ENCODE data around the gene UTP4. TPM values are rescaled to one million over a fixed set of nuclear protein-coding genes. Genes with fewer than 3 reads are reported as not detected.
"Not testable (repeated sequence)": the region's sequence is repeated elsewhere in the genome, so short reads cannot be mapped to it uniquely, and the experiment has no call there.

The UTP4 gene
- total RNA-seq, 2 experiments from 2014 or later: 57.7 to 82.3 TPM

GRCh38 chr16:69124961-69125360 lies 7.5 kb upstream of the UTP4 start:
- ATAC-seq; H3K27ac Mint-ChIP-seq; H3K4me3 Mint-ChIP-seq; DNase-seq; H3K9me3 Mint-ChIP-seq (ENCODE audit: low read depth); H3K27me3 Mint-ChIP-seq: not testable (repeated sequence)
- CTCF ChIA-PET: interaction anchor here (0.7 to 6.1 kb wide), 17 partner anchors 8 to 604 kb away, joined by 3 to 47 read pairs (median 5); partner anchors contain the start of genes CHTF8, HAS3, TANGO6 and UTP4
- Mint-ChIP-seq H3K36me3 (peaks cover 23% of the 10 kb centered on the region), H3K4me1 (peaks cover 17% of the 10 kb centered on the region)

- no peaks in the 10 kb centered on the region for H3K9me3 Mint-ChIP-seq (ENCODE audit: low read depth)
- DNase-seq: no peak
- H3K27me3 Mint-ChIP-seq: no peaks in the 10 kb centered on the region
- CTCF ChIA-PET: interaction anchor here (1.1 to 3.0 kb wide), 3 partner anchors 13 to 597 kb away, joined by 3 to 14 read pairs (median 5); no protein-coding TSS in a partner anchor
- no peak overlapping the region for H3K27ac Mint-ChIP-seq
- no peak for ATAC-seq
- H3K4me1 Mint-ChIP-seq: peaks cover 28% of the 10 kb centered on the region
- no peak overlapping the region for H3K4me3 Mint-ChIP-seq
- peaks cover 16% of the 10 kb centered on the region for H3K36me3 Mint-ChIP-seq
Observed at GRCh38 chr16:69126221-69126620, 6.2 kb upstream of the UTP4 start.

DNA sequence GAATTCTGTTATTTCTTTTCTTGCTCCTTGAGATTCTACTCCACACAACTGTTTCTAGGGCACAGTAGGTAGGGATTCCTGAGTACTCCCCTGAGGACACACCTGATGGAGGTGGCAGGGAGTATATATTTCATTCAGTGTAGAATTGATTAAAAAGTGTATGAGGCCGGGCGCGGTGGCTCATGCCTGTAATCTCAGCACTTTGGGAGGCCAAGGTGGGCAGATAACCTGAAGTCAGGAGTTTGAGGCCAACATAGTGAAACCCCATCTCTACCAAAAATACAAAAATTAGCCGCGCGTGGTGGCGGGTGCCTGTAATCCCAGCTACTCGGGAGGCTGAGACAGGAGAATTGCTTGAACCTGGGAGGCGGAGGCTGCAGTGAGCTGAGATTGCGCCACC lies 5.6 kb upstream of the UTP4 start:
- H3K9me3 Mint-ChIP-seq (ENCODE audit: low read depth); DNase-seq; H3K27me3 Mint-ChIP-seq; ATAC-seq; H3K27ac Mint-ChIP-seq; H3K4me3 Mint-ChIP-seq: not testable (repeated sequence)
- Mint-ChIP-seq H3K4me1 (peaks cover 30% of the 10 kb centered on the region), H3K36me3 (peaks cover 14% of the 10 kb centered on the region)
- CTCF ChIA-PET: interaction anchor here (1.0 to 1.3 kb wide), 2 partner anchors 13 to 598 kb away, joined by 3 to 4 read pairs; no protein-coding TSS in a partner anchor

DNA sequence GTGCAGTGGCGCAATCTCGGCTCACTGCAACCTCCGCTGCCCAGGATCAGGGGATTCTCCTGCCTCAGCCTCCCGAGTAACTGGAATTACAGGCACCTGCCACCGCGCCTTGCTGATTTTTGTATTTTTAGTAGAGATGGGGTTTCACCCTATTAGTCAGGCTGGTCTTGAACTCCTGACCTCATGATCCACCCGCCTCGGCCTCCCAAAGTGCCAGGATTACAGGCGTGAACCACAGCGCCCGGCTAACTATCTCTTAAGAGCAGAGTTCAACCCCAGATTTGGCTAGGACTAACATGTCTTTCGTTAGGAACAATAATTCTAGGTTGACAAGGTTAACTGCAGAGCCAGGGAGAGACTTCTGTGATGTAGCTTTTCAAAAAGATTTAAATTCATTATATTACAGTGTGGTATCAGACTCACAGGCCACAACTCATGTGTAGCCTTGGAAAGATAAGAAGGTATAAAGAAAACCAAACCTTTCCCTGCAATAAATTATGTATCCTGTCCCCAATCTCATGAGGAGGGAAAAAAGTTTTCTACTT lies 4.4 kb upstream of the UTP4 start:
- no peaks in the 10 kb centered on the region for H3K9me3 Mint-ChIP-seq (ENCODE audit: low read depth)
- H3K27me3 Mint-ChIP-seq: no peaks in the 10 kb centered on the region
- ATAC-seq (no peak), DNase-seq (no peak)
- peaks cover 30% of the 10 kb centered on the region for H3K4me1 Mint-ChIP-seq
- H3K36me3 Mint-ChIP-seq: peaks cover 12% of the 10 kb centered on the region
- H3K4me3 Mint-ChIP-seq: no peak overlapping the region
- no peak overlapping the region for H3K27ac Mint-ChIP-seq
- CTCF ChIA-PET: interaction anchor here (0.8 to 1.1 kb wide), 3 partner anchors 16 to 599 kb away, joined by 3 to 4 read pairs (median 4); no protein-coding TSS in a partner anchor

- DNase-seq (no peak), ATAC-seq (no peak)
- peak overlapping the region; percentile 85 for H3K27ac Mint-ChIP-seq
- H3K27me3 Mint-ChIP-seq: no peaks in the 10 kb centered on the region
- peaks cover 48% of the 10 kb centered on the region for H3K4me1 Mint-ChIP-seq
- H3K36me3 Mint-ChIP-seq: peaks cover 18% of the 10 kb centered on the region
- no peaks in the 10 kb centered on the region for H3K9me3 Mint-ChIP-seq (ENCODE audit: low read depth)
- H3K4me3 Mint-ChIP-seq: peak overlapping the region; percentile 95
- CTCF ChIA-PET: interaction anchor here (1.1 to 1.4 kb wide), 3 partner anchors 19 to 610 kb away, joined by 3 to 4 read pairs (median 3); no protein-coding TSS in a partner anchor
Observed at GRCh38 chr16:69130461-69130860, 2.0 kb upstream of the UTP4 start.

- Mint-ChIP-seq H3K27ac (peak overlapping the region; percentile 85), H3K4me3 (peak overlapping the region; percentile 95), H3K27me3 (no peaks in the 10 kb centered on the region), H3K36me3 (peaks cover 18% of the 10 kb centered on the region), H3K4me1 (peaks cover 46% of the 10 kb centered on the region), H3K9me3 (ENCODE audit: low read depth) (no peaks in the 10 kb centered on the region)
- DNase-seq: no peak
- CTCF ChIA-PET: interaction anchor here (0.9 kb wide), 1 partner anchor 887 kb away, joined by 3 read pairs; the partner anchor contains the start of gene PLA2G15
- no peak for ATAC-seq
Observed at GRCh38 chr16:69131167-69131838, 1.1 kb upstream of the UTP4 start.

DNA sequence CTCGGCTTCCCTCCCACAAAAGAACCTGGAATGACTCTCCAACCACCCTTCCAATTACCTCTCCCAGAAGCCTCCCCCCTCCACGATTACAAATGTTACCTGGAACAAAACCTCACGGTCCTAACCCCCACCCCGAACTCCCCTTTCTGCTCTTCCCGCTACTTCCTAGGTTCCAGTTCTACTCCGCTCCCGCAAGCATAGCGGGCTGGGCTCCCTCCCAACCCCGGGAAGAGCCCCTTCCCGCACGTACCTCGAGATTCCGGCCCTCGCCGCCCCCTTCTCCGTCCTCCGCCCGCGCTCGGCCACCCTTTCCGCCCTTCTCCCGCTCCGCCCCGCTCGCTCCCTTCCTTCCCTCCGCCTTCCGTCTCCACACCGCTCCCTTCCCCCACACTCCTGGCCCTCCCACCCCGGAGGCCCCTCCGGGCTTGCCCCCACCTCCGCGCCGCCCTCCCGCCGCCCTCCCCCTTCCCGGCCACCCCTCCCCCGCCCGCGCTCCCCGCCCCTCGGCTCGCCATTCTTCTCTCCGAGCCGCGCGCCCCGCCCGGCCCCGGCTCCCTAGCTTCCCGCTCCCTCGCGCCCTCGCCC lies 518 bp upstream of the UTP4 start:
- peak overlapping the region; percentile 87 for H3K27ac Mint-ChIP-seq
- H3K4me3 Mint-ChIP-seq: peak overlapping the region; percentile 95
- H3K4me1 Mint-ChIP-seq: peaks cover 50% of the 10 kb centered on the region
- H3K9me3 Mint-ChIP-seq (ENCODE audit: low read depth): no peaks in the 10 kb centered on the region
- no peaks in the 10 kb centered on the region for H3K27me3 Mint-ChIP-seq
- ATAC-seq (peak; percentile 54), DNase-seq (peak; percentile 85)
- H3K36me3 Mint-ChIP-seq: peaks cover 23% of the 10 kb centered on the region
- CTCF ChIA-PET: interaction anchor here (0.9 to 2.9 kb wide), 3 partner anchors 8 to 887 kb away, joined by 3 to 18 read pairs (median 12); partner anchors contain the start of gene PLA2G15

GRCh38 chr16:69133373-69133954 lies 1.0 kb downstream of the UTP4 start:
- Mint-ChIP-seq H3K27me3 (no peaks in the 10 kb centered on the region), H3K36me3 (peaks cover 25% of the 10 kb centered on the region)

DNA sequence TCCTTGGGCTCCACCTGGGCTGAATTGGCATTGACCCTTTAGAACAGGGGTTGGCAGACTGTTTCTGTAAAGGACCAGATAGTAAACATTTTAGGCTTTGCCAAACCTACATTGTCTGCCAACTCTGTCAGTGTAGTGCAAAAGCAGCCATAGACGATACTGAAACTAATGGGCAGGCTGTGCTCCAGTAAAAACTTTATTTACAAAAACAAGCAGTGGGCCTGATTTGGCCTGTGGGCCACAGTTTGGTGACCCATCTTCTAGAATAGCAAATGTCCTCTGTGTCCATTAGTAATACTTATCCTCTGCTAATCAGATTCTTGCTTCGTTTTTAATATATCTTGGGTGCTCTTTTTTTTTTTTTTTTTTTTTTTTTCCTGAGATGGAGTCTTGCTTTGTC lies 6.2 kb downstream of the UTP4 start:
- CTCF ChIA-PET: interaction anchor here (0.7 to 1.4 kb wide), 2 partner anchors 12 to 309 kb away, joined by 4 read pairs; no protein-coding TSS in a partner anchor

More at GRCh38 chr16:69133373-69133954, 1.0 kb downstream of the UTP4 start:
- CTCF ChIA-PET: interaction anchor here (0.8 to 2.9 kb wide), 5 partner anchors 9 to 177 kb away, joined by 3 to 18 read pairs (median 4); partner anchors contain the start of gene SNTB2
- ATAC-seq: no peak
- DNase-seq: no peak
- Mint-ChIP-seq H3K4me3 (peak overlapping the region; percentile 95), H3K27ac (peak overlapping the region; percentile 87), H3K4me1 (peaks cover 49% of the 10 kb centered on the region), H3K9me3 (ENCODE audit: low read depth) (no peaks in the 10 kb centered on the region)

DNA sequence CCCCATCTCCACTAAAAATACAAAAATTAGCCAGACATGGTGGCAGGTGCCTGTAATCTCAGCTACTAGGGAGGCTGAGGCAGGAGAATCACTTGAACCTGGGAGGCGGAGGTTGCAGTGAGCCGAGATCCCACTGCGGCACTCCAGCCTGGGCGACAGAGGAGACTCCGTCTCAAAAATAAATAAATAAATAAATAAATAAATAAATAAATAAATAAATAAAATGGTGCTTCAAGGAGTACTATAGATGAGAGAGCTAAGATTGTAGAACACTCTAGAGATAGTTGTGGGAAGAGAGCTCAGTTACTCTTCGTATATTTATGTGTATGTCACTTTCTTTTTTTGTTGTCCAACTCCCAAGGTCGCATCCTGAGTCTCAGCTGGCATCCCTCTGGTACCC lies 7.0 kb downstream of the UTP4 start:
- not testable (repeated sequence) for DNase-seq; H3K4me3 Mint-ChIP-seq; ATAC-seq; H3K9me3 Mint-ChIP-seq (ENCODE audit: low read depth); H3K27me3 Mint-ChIP-seq; H3K27ac Mint-ChIP-seq
- Mint-ChIP-seq H3K4me1 (peaks cover 16% of the 10 kb centered on the region), H3K36me3 (peaks cover 49% of the 10 kb centered on the region)
- CTCF ChIA-PET: interaction anchor here (0.7 to 1.3 kb wide), 2 partner anchors 11 to 309 kb away, joined by 4 to 5 read pairs; no protein-coding TSS in a partner anchor

More for the DNA sequence above, 6.2 kb downstream of the UTP4 start:
- DNase-seq: no peak
- Mint-ChIP-seq H3K36me3 (peaks cover 51% of the 10 kb centered on the region), H3K9me3 (ENCODE audit: low read depth) (no peaks in the 10 kb centered on the region), H3K27ac (no peak overlapping the region), H3K27me3 (no peaks in the 10 kb centered on the region), H3K4me3 (no peak overlapping the region), H3K4me1 (peaks cover 24% of the 10 kb centered on the region)
- no peak for ATAC-seq

DNA sequence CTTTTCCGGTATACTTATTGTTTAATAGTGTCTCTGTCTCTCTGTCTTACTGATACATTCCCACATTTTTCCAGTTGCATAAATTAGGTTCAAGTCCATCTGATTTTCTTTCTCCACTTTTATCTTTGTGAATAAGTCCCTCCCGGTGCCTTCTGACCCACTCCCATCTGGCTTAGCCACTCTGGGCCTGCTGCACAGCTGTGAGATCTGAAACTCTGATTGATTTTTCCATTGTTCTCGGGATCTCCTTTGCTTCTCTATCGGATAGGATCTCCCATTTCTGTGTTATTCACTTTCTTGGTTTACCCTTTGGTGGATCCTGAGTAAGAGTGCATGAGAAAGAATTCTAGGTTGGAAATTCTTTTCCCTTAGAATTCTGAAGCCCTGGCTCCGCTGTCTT lies 8.6 kb downstream of the UTP4 start:
- peaks cover 9% of the 10 kb centered on the region for H3K4me1 Mint-ChIP-seq
- H3K36me3 Mint-ChIP-seq: peaks cover 51% of the 10 kb centered on the region
- no peaks in the 10 kb centered on the region for H3K27me3 Mint-ChIP-seq
- CTCF ChIA-PET: interaction anchor here (1.2 kb wide), 1 partner anchor 154 kb away, joined by 3 read pairs; no protein-coding TSS in a partner anchor
- no peak overlapping the region for H3K4me3 Mint-ChIP-seq
- H3K9me3 Mint-ChIP-seq (ENCODE audit: low read depth): no peaks in the 10 kb centered on the region
- H3K27ac Mint-ChIP-seq: no peak overlapping the region
- ATAC-seq: no peak
- no peak for DNase-seq

DNA sequence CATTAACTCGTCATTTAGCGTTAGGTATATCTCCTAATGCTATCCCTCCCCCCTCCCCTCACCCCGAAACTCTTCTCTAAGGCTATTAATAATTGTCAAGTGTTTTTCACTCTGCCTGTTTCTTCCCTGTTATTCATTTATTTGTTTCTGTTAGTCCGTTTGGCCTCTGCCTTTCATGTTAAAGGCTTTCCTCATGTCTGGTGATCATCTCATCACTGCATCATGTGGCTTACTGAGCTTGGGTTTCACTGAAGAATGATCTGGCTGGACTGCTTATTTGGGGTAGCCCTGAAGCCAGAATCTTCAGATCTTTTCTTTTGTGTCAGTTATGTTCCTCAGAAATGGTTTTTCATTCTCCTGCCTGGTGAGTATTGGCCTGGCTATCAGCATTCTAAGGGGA lies 9.5 kb downstream of the UTP4 start:
- H3K36me3 Mint-ChIP-seq: peaks cover 51% of the 10 kb centered on the region

DNA sequence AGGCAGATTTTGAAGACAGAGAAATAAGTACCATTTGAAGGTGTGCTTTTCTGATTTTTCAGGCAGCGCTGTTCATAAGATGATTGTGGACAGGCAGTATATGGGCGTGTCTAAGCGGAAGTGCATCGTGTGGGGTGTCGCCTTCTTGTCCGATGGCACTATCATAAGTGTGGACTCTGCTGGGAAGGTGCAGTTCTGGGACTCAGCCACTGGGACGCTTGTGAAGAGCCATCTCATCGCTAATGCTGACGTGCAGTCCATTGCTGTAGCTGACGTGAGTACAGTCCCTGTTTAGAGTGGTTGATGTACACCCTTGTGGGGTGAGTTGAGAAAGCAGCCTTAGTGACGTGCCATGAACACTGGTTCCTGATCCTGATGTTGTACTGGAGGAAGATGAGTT lies 10.7 kb downstream of the UTP4 start:
- DNase-seq (no peak), ATAC-seq (no peak)
- no peaks in the 10 kb centered on the region for H3K4me1 Mint-ChIP-seq
- CTCF ChIA-PET: no interaction called here
- peaks cover 49% of the 10 kb centered on the region for H3K36me3 Mint-ChIP-seq
- H3K4me3 Mint-ChIP-seq: no peak overlapping the region
- no peaks in the 10 kb centered on the region for H3K9me3 Mint-ChIP-seq (ENCODE audit: low read depth)
- H3K27me3 Mint-ChIP-seq: no peaks in the 10 kb centered on the region
- no peak overlapping the region for H3K27ac Mint-ChIP-seq

More for the DNA sequence above, 9.5 kb downstream of the UTP4 start:
- CTCF ChIA-PET: no interaction called here
- H3K4me3 Mint-ChIP-seq: no peak overlapping the region
- no peak overlapping the region for H3K27ac Mint-ChIP-seq
- H3K9me3 Mint-ChIP-seq (ENCODE audit: low read depth): no peaks in the 10 kb centered on the region
- DNase-seq (no peak), ATAC-seq (no peak)
- no peaks in the 10 kb centered on the region for H3K27me3 Mint-ChIP-seq
- peaks cover 5% of the 10 kb centered on the region for H3K4me1 Mint-ChIP-seq

Measured in activated CD8-positive, alpha-beta memory T cell treated with anti-CD3 and anti-CD28 coated beads, Interleukin-2, amount 10 ng/mL, durations not matched to agents 7 days and 5 days (primary cell).